Islet precursor cell (in vitro differentiated cells): ENCODE results near the gene HSPB7.
"Not testable (repeated sequence)": the region's sequence is repeated elsewhere in the genome, so short reads cannot be mapped to it uniquely, and the experiment has no call there.

Experiments
- DNase-seq: peaks from one replicate; pipeline ENCODE4 v3.0.0-alpha.2; 2018

Gene HSPB7

DNA sequence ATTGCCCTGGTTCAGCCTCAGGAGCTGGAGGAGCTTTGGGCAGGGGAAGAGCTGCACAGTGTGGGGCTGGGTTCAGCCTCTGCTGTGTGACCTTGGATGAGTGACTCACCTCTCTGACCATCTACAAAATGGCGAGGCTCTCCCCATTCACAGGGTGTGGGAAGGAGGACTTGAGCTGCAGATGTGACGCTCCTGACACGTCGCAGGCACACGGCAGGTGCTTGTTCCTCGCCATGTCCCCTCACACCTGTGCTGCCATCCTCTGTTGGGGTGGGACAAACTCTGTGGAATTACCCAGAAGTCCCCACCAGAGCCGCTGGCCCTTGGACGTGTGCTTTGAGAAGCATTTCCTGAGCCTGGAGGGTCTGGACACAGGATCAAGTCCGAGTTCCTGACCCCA lies 3.0 kb upstream of the HSPB7 start:
- not testable (repeated sequence) for DNase-seq

GRCh38 chr1:16020325-16020724 lies 2.5 kb upstream of the HSPB7 start:
- no peak for DNase-seq

- DNase-seq: peak; percentile 81
Measured at GRCh38 chr1:16019644-16020277, 1.9 kb upstream of the HSPB7 start.

DNA sequence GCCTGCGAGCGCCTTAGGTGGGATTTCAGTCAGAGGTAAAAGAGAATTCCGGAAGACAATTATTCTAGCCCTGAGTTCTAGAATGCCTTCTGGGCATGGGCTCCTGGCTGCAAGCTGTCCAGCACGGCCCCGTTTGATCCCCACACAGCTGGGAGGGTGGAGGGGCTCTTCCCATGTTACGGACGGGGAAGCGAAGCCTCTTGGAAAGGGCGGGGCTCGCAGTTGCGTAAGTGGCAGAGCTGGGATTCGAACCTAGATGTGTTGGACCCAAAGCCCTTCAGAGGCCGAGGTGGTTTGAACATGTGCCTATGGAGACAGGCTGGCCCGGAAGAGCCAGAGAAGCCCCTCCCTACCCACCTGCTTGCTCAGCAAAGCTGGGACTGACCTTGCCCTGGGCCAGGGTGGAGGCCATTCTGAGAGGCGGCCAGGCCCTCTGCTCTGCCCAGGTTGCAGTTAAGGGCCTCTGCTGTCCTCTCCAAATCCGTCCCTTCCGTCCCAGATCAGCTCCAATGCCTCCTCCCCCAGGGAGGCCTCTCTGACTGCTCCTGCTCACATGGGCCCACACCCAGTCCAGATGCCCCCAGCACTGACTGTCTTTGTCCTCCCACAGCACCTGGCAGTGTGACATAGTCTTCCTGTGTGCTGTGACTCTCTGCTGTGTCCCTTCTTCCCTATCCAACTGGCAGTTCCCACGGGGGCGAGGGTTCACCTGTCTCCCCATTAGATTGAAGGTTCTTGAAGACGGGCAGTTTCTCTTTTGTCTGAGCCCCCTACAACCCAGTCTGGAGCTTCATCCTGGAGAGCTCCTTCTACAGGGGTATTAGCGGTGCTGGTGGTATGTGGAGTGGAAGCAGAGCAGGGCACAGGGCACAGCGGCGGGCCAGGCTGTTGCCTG lies 1.2 kb upstream of the HSPB7 start:
- no peak for DNase-seq

DNA sequence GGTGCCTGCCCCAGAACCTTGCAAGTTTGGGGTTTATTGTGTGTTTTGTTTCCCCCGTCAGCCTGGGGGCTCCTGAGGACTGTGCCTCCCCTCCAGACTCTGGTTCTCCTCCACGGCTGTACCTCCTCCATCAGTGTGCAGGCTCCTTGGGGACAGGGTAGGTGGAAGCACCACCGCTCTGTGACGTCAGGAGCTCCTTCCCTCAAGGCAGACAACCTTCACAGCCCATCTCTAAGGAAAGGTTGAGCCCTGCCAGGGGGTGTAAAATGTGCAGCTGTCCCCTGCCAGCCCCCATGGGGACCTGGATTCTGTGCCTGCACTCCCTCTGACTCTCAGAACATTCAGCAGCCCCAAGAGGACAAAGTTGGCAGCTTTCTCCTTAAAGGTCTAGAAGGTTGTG lies 465 bp upstream of the HSPB7 start:
- DNase-seq: no peak

DNA sequence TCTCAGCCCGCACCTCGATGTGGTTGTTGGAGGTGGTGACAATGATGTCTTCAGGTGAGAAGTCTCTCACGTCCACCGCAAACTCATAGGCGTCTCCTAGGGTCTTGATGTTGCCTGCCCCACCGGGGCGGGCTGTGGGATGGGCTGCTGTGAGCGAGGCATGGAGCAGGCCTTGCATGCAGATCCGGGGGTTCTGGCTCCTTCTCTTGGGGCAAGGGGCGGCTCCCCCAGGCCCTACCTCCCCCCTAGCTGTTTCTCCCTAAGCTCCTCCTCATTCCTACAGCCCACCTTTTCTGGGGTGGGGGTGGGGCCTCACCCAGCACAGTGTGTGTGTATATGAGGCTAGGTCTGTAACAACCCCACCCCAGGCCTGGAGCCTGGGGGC lies 775 bp downstream of the HSPB7 start:
- DNase-seq: no peak

DNA sequence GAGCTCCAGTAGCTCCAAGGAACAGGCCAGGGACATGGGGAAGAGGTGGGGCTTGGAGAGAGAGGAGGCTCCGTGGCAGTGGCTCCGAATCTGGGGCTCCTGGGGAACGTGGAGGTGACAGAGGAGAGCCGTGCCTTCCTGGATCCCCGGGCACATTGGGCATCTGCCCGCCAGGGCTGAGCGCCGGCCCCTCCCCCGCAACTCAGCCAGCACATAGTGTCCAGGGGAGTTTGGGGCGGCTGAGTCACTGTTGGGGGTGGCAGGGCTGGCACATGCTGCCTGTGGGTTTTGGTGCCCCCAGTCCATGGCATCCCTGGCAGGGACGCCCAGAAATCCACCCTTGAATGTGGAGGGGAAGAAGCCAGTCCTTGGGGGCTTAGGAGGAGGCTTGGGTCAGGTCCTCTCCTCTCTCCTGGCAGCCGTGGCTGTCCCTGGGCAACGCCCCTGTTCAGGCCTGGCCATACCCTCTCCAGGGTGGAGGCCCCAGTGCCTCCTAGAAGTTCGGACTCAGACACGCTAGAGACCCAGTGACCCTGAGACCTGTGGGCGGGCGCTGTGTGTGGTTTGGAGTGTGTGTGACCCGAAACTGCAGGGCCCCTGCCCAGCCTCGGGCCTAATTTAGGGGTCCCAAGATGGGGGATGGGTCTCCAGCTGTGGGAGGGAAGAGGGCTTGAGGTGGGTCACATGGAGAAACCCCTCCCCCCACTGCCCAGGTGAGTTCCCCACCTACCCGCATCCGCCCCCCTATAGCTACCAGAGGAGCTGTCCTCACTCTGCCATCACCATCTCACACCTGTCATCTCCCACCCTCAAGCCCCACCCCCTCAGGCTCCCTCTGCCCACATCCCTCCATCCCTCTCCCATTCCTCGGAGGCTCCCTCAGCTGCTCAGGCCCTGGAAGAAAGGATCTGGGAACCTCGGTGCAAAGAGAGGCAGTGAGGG lies 1.6 kb downstream of the HSPB7 start:
- DNase-seq: no peak

DNA sequence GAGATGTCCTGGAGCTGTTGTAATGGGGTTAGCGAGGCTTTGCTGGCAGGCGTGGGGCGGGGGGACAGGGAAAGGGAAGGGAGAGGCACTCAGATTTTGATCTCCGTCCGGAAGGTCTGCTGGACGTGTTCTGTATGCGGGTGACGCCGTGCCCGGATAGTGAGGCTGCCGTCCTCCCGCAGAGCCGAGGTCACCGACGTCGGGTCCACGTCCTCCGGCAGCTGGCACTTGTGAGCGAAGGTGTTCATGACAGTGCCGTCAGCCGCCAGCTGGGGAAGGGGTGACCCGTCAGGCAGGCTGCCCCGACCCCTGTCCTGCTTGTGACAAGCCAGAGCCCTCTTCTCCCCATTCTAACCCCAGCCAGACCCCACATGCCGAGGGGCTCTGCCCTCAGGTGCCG lies 2.4 kb downstream of the HSPB7 start:
- no peak for DNase-seq

- DNase-seq: no peak
Measured at GRCh38 chr1:16014509-16015482, 3.0 kb downstream of the HSPB7 start.

DNA sequence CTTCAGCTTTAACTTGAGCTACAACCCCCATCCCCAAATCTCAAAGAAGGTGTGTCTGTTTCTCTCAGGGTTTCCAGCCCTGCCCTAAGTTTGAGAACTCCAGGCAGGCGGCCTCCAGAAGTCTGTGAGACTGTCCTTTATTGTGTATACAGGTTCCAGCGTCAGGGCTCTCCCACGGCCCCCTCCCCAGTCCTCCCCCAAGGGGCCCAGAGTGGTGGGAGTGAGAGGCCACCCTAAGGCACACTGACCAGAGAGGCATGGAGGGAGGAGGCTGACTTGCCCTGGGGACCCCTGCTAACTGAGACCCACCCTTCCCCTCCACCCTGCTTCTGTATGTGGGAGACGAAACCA lies 4.0 kb downstream of the HSPB7 start:
- no peak for DNase-seq

DNA sequence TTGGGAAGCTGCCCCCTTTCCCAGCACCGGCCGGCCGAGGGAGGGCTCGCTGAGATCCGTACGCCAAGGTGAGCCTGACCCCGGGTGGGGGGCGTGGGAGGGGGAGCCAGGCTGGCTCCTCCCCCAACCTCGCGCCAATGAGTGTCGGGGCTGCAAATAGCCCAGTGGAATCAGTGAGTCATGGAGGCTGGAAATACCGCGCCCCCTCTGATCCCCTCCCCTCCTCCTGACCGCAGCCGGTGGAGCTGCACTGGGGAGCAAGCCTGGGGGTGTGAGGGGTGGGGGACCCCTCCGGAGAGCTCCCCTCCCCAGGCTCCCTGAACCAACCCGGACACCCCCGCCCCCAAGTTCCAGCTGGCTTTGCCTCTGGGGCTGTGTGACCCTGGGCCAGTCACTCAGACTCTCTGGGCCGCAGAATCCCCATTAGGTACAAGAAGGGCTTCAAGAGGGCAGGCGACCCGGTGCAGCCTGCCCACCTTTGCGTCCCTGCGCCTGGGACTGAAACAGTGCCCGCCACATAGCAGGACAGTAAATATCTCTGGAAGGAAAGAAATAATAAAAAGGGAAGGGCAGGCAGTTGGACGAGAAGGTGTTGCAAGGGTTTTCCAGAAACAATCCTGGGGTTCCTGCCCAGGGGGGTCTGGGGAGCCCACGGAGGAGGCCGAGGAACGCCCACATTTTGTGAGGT lies 4.5 kb downstream of the HSPB7 start:
- DNase-seq: peak; percentile 93

DNA sequence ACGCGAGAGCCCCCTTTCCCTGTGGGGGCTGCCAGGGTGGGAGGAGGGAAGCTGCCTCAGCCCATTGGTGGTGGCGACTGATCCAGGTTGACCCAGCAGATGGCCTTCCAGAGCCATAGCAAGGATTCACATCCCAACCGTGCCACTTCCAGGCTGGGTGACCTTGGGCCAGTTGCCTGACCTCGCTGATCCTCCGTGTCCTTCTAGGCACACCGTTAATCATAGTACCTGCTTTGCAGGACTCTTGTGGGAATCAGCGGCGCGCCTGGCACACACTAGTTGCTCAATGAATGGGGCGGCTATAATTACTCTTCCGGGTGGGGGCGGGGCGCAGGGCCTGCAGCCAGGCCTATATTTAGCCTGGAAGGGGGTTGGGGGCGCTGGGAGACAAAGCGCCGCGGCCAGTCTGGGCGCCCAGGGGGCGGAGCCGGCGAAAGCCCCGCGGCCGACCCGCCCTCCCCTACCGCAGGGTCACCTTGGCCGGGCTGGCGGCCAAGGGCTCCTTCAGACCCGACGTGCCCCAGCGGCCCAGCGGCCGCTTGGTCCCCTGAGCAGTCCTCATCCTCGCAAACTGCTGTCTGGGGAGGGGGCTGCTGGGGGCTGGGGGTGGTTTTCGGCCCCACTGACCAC lies 5.1 kb downstream of the HSPB7 start:
- peak; percentile 90 for DNase-seq

GRCh38 chr1:16011936-16012589 lies 5.8 kb downstream of the HSPB7 start:
- no peak for DNase-seq

- no peak for DNase-seq
Measured at GRCh38 chr1:16010837-16011236, 7.0 kb downstream of the HSPB7 start.

DNA sequence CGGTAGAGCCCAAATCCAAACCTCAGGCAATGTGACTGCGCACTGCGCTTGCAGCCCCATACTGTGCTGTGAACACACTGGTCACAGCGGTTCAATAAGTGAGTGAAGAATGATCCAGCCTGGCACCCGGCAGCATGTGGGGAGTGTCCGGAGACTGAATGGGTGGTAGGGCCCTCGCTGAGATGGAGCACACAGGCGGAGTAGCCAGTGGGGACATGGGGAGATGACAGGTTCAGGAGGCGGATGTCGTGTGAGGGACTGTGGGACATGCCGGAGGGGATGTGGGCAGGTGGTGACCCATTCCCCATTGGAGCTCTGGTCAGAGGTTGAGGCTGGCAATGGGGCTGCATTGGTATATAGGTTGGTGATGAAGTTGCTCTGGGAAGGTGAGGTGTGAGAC lies 8.2 kb downstream of the HSPB7 start:
- no peak for DNase-seq

DNA sequence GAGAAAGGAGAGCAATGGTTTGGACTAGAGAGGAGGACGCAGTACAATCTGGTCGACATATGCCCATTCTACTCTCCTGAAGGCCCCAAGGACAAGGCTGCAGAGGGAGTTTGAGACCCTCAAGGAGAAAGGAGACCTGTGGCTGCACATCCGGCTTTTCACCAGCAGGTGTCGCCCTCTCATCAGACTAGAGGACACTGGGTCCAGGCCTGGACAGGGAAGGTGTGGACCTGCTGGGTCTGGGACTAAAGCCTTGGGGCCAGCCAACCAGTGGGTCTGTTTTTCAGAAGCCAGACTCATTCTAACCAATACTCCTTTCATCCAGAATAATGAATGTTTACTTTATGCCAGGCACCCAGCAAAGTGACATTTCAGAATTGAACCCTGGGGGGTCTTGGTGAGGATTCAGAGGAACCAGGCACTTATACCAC lies 8.8 kb downstream of the HSPB7 start:
- DNase-seq: peak; percentile 95

GRCh38 chr1:16007671-16008341 lies 10.0 kb downstream of the HSPB7 start:
- DNase-seq: no peak

DNA sequence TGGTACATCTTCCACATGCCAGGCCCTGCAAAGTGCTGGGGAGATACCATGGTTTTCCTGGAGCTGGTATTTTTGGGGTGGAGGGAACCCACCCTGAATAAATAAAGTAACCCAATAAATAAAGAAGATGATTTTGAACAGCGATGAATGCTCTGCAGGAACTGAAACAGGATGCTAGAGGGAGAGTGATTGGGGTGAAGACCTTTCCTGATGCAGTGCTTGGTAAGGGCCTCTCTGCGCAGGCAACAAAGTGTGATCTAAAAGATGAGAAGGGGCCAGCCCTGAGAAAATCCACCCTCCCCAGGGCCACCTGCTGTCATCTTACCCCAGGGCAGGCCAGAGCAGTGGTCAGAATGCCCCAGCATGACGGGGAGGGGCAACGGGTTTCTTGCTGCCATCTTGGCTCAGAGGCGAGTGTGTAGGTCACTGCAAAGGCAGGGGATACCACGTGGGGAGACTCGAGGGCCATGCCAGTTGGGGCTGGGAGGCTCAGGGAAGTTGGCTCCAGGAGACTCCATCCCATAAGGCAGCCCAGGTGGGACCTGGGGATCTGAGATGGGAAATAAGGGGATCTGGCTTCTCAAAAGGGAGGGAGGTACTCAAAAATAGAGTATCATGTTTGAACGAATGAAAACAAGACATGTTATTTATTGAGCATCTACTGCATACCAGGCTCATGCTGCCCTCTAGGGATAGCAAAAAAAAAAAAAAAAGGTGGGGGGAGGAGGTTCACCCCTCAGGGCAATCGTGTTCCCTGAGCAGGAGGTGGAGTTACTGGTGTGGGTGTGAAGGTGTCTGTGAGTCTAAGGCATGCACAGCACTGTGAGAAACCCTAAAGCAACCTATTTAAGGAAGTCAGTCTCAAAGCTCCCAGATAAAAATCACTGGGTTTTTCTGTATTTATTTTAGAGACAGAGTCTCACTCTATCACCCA lies 11.0 kb downstream of the HSPB7 start:
- DNase-seq: no peak

- no peak for DNase-seq
Measured at GRCh38 chr1:16006010-16006409, 11.8 kb downstream of the HSPB7 start.
